Measurements from ENCODE around the gene TCF4. TPM values are rescaled to one million over a fixed set of nuclear protein-coding genes. Genes with fewer than 3 reads are reported as not detected.

TCF4 gene
- total and polyA plus RNA-seq, 4 donors = 4.3 to 15.3 (median 11.5) TPM

- H3K4me3 ChIP-seq (ENCODE audit: low read depth in 1 of 3, low read length in 3 of 3) = no peak overlapping the region
- no peaks in the 10 kb centered on the region for H3K9me3 ChIP-seq (ENCODE audit: control insufficient read depth in 4 of 4, low read length in 3 of 4)
- no peak overlapping the region for H3K27ac ChIP-seq (ENCODE audit: low read depth in 1 of 2, low read length in 2 of 2)
- 87% methylated on average over 2 of the region's 2 CpGs for WGBS
- DNase-seq (ENCODE audit: low spot score) = no peak
- no peaks in the 10 kb centered on the region for H3K36me3 ChIP-seq (ENCODE audit: control insufficient read depth in 4 of 4, insufficient read depth in 3 of 4, low read depth in 1 of 4, low read length in 3 of 4)
- H3K4me1 ChIP-seq (ENCODE audit: control insufficient read depth in 4 of 4, insufficient read depth in 4 of 4, low read length in 3 of 4) = no peaks in the 10 kb centered on the region
- no peak overlapping the region for H3K9ac ChIP-seq (ENCODE audit: low read depth in 1 of 2, low read length in 2 of 2)
- TF ChIP-seq JUND (IDR thresholded peaks at IDR 0.05) (no peak), SP1 (IDR thresholded peaks at IDR 0.05) (no peak), FOXA1 (IDR thresholded peaks at IDR 0.05) (no peak), HNF4G (IDR thresholded peaks at IDR 0.05) (no peak), GABPA (IDR thresholded peaks at IDR 0.05 in 1 of 2, conservative IDR thresholded peaks at IDR 0.05 in 1 of 2) (no peak), CTCF (IDR thresholded peaks at IDR 0.05; ENCODE audit: low read depth, low read length, missing input control) (no peak), ZBTB33 (IDR thresholded peaks at IDR 0.05) (no peak), EGR1 (IDR thresholded peaks at IDR 0.05; ENCODE audit: low read depth in 2 of 2) (no peak), RXRA (IDR thresholded peaks at IDR 0.05) (no peak), ATF3 (IDR thresholded peaks at IDR 0.05) (no peak), REST (IDR thresholded peaks at IDR 0.05) (no peak), MAX (IDR thresholded peaks at IDR 0.05) (no peak), YY1 (IDR thresholded peaks at IDR 0.05) (no peak), FOXA2 (IDR thresholded peaks at IDR 0.05) (no peak), HNF4A (conservative IDR thresholded peaks at IDR 0.05) (no peak), RAD21 (IDR thresholded peaks at IDR 0.05) (no peak)
- no peaks in the 10 kb centered on the region for H3K27me3 ChIP-seq (ENCODE audit: control insufficient read depth in 4 of 4, insufficient read depth in 4 of 4, low read length in 3 of 4)
Observed at GRCh38 chr18:55465313-55465712, 122.7 kb downstream of the TCF4 start.

GRCh38 chr18:55464581-55464980 is 123.4 kb downstream of the TCF4 start:
- Histone ChIP-seq H3K4me1 (ENCODE audit: control insufficient read depth in 4 of 4, insufficient read depth in 4 of 4, low read length in 3 of 4) (no peaks in the 10 kb centered on the region), H3K27me3 (ENCODE audit: control insufficient read depth in 4 of 4, insufficient read depth in 4 of 4, low read length in 3 of 4) (no peaks in the 10 kb centered on the region), H3K9me3 (ENCODE audit: control insufficient read depth in 4 of 4, low read length in 3 of 4) (no peaks in the 10 kb centered on the region), H3K27ac (ENCODE audit: low read depth in 1 of 2, low read length in 2 of 2) (no peak overlapping the region), H3K36me3 (ENCODE audit: control insufficient read depth in 4 of 4, insufficient read depth in 3 of 4, low read depth in 1 of 4, low read length in 3 of 4) (no peaks in the 10 kb centered on the region), H3K4me3 (ENCODE audit: low read depth in 1 of 3, low read length in 3 of 3) (no peak overlapping the region), H3K9ac (ENCODE audit: low read depth in 1 of 2, low read length in 2 of 2) (no peak overlapping the region)
- 87% methylated on average over 4 of the region's 4 CpGs for WGBS
- TF ChIP-seq FOXA2 (IDR thresholded peaks at IDR 0.05) (no peak), TAF1 (conservative IDR thresholded peaks at IDR 0.05) (no peak), FOXA1 (IDR thresholded peaks at IDR 0.05) (no peak), YY1 (IDR thresholded peaks at IDR 0.05) (no peak), SP1 (IDR thresholded peaks at IDR 0.05) (no peak), ZBTB33 (IDR thresholded peaks at IDR 0.05) (no peak)
- no peak for DNase-seq (ENCODE audit: low spot score)
